RWPE2 (cell line): ENCODE results near the gene ILDR1.
A peak's percentile ranks its signal among the peaks of the same experiment; 100 is the strongest.

ENCODE experiments used
- ATAC-seq: fragments of 200-7000 bp; cut with Tn5 transposase; 3 replicates; pipeline ENCODE4 v1.9.1; 2021; ENCODE audit warnings: low read depth
- DNase-seq: peaks from one replicate; pipeline ENCODE4 v3.0.0-alpha.2; 2020; ENCODE audit warnings: low spot score
- H3K27ac ChIP-seq: fragments of 450-650 bp; 2 replicates; pipeline ENCODE4 v1.5.1; 2017; ENCODE audit warnings: mild to moderate bottlenecking; ENCODE audit not compliant: poor library complexity, severe bottlenecking
- H3K27me3 ChIP-seq: fragments of 250-450 bp; sonication (Bioruptor Pico); 2 replicates; pipeline ENCODE4 v1.5.1; 2021; ENCODE audit warnings: mild to moderate bottlenecking, moderate library complexity; ENCODE audit not compliant: insufficient read depth, poor library complexity, severe bottlenecking
- H3K36me3 ChIP-seq: fragments of 250-450 bp; sonication (Bioruptor Pico); 2 replicates; pipeline ENCODE4 v1.5.1; 2020; ENCODE audit warnings: low read depth, mild to moderate bottlenecking, moderate library complexity
- H3K4me1 ChIP-seq: fragments of 250-450 bp; sonication (Bioruptor Pico); 2 replicates; pipeline ENCODE4 v1.5.1; 2021; ENCODE audit warnings: mild to moderate bottlenecking, moderate library complexity; ENCODE audit not compliant: insufficient read depth, poor library complexity, severe bottlenecking
- H3K4me3 ChIP-seq: fragments of 250-450 bp; sonication (Bioruptor Pico); 2 replicates; pipeline ENCODE4 v1.5.1; 2021; ENCODE audit warnings: mild to moderate bottlenecking, moderate library complexity; ENCODE audit not compliant: severe bottlenecking
- H3K9me3 ChIP-seq: fragments of 250-450 bp; sonication (Bioruptor Pico); 2 replicates; pipeline ENCODE4 v1.5.1; 2021; ENCODE audit warnings: mild to moderate bottlenecking, moderate library complexity; ENCODE audit not compliant: severe bottlenecking
- TF ChIP-seq, protein P1 (sequence below): fragments of 450-650 bp; IDR thresholded peaks from one replicate; pipeline ENCODE4 v1.5.1; 2017; ENCODE audit warnings: mild to moderate bottlenecking, moderate library complexity; ENCODE audit not compliant: poor library complexity, severe bottlenecking

The ILDR1 gene

GRCh38 chr3:121980450-121980796 is 41.6 kb downstream of the ILDR1 start:
- TF ChIP-seq, protein P1, sequence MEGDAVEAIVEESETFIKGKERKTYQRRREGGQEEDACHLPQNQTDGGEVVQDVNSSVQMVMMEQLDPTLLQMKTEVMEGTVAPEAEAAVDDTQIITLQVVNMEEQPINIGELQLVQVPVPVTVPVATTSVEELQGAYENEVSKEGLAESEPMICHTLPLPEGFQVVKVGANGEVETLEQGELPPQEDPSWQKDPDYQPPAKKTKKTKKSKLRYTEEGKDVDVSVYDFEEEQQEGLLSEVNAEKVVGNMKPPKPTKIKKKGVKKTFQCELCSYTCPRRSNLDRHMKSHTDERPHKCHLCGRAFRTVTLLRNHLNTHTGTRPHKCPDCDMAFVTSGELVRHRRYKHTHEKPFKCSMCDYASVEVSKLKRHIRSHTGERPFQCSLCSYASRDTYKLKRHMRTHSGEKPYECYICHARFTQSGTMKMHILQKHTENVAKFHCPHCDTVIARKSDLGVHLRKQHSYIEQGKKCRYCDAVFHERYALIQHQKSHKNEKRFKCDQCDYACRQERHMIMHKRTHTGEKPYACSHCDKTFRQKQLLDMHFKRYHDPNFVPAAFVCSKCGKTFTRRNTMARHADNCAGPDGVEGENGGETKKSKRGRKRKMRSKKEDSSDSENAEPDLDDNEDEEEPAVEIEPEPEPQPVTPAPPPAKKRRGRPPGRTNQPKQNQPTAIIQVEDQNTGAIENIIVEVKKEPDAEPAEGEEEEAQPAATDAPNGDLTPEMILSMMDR, result no peak
- peaks cover 19% of the 10 kb centered on the region for H3K4me1 ChIP-seq
- DNase-seq (no peak), ATAC-seq (no peak)
- no peaks in the 10 kb centered on the region for H3K27me3 ChIP-seq
- peaks cover 5% of the 10 kb centered on the region for H3K9me3 ChIP-seq
- no peak overlapping the region for H3K4me3 ChIP-seq
- peak overlapping the region; percentile 72 for H3K27ac ChIP-seq
- H3K36me3 ChIP-seq, result no peaks in the 10 kb centered on the region

GRCh38 chr3:121979734-121980449 is 42.2 kb downstream of the ILDR1 start:
- H3K27ac ChIP-seq, result peak overlapping the region; percentile 72
- TF ChIP-seq, protein P1, result no peak
- no peak for DNase-seq
- H3K36me3 ChIP-seq, result no peaks in the 10 kb centered on the region
- H3K9me3 ChIP-seq, result peaks cover 5% of the 10 kb centered on the region
- H3K4me3 ChIP-seq, result no peak overlapping the region
- no peaks in the 10 kb centered on the region for H3K27me3 ChIP-seq
- peaks cover 24% of the 10 kb centered on the region for H3K4me1 ChIP-seq
- ATAC-seq, result peak; percentile 86

GRCh38 chr3:121979246-121979645 is 42.8 kb downstream of the ILDR1 start:
- no peak; the same call in 2 of the 3 replicates for ATAC-seq
- peaks cover 3% of the 10 kb centered on the region for H3K9me3 ChIP-seq

DNA sequence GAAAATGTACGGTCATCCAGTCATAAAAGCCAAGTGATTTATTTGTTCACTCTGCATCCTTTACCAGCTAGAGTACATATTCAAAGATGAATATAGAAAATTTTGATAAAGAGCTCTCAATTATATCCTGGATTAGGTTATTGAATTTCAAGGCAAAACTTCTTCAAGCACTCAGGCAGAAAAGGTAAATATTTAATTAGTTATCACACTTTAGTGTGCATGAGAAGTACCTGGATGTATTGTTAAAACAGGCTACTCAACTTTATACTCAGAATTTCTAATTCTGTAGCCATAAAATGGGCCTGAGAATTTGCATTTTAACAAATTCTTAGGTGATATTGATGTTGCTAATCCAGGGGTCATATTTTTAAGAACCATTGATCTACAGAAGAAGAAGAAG is 45.3 kb downstream of the ILDR1 start:
- H3K4me1 ChIP-seq, result peaks cover 36% of the 10 kb centered on the region
- peak overlapping the region; percentile 99 for H3K27ac ChIP-seq
- H3K27me3 ChIP-seq, result no peaks in the 10 kb centered on the region
- DNase-seq (no peak), ATAC-seq (no peak)
- no peaks in the 10 kb centered on the region for H3K9me3 ChIP-seq
- H3K36me3 ChIP-seq, result no peaks in the 10 kb centered on the region
- TF ChIP-seq, protein P1, result no peak
- H3K4me3 ChIP-seq, result no peak overlapping the region

More at GRCh38 chr3:121979246-121979645, 42.8 kb downstream of the ILDR1 start:
- TF ChIP-seq, protein P1, result no peak
- Histone ChIP-seq H3K27ac (peak overlapping the region; percentile 72), H3K4me3 (no peak overlapping the region), H3K36me3 (no peaks in the 10 kb centered on the region), H3K4me1 (peaks cover 29% of the 10 kb centered on the region), H3K27me3 (no peaks in the 10 kb centered on the region)
- DNase-seq, result no peak

DNA sequence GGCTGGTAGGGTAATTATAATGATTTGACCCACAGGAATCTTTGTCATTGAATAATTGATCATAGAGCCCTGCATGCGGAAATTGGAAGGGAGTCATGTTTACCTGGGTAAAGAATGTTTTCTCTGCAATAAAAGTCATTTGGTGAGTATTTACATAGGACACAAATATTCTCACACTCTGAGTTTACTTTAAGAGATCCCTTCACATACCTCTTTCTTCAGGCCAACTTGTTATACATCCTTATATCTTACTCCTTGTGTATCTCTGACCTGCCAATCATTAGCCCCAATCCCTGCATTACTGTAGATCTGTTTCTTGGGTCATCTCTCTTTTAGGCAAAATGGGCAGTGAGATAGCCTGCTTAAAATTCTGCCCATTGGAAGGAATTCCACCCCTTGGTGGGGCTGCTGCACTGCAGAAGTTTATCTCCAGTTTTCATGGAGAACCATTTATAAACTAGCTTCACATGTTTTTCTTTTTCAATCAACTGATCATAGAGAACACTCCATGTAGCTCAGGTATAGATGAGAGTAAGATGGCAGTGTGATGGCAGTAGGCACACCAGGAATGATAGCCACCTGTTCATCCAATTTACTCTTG is 46.2 kb downstream of the ILDR1 start:
- TF ChIP-seq, protein P1, result peak; percentile 12
- no peak for DNase-seq
- no peaks in the 10 kb centered on the region for H3K36me3 ChIP-seq
- no peaks in the 10 kb centered on the region for H3K9me3 ChIP-seq
- peaks cover 36% of the 10 kb centered on the region for H3K4me1 ChIP-seq
- H3K27me3 ChIP-seq, result no peaks in the 10 kb centered on the region
- no peak overlapping the region for H3K4me3 ChIP-seq
- no peak for ATAC-seq
- H3K27ac ChIP-seq, result peak overlapping the region; percentile 99
